GM21786 (cell line): ENCODE data around the gene AGAP5.
A peak's percentile ranks its signal among the peaks of the same experiment; 100 is the strongest.
"Not testable (repeated sequence)": the region's sequence is repeated elsewhere in the genome, so short reads cannot be mapped to it uniquely, and the experiment has no call there.

Experiments used
- ATAC-seq: cut with Tn5 transposase; IDR thresholded peaks from one replicate; pipeline ENCODE4 v1.9.1; 2021; ENCODE audit not compliant: unreplicated experiment

Gene AGAP5

DNA sequence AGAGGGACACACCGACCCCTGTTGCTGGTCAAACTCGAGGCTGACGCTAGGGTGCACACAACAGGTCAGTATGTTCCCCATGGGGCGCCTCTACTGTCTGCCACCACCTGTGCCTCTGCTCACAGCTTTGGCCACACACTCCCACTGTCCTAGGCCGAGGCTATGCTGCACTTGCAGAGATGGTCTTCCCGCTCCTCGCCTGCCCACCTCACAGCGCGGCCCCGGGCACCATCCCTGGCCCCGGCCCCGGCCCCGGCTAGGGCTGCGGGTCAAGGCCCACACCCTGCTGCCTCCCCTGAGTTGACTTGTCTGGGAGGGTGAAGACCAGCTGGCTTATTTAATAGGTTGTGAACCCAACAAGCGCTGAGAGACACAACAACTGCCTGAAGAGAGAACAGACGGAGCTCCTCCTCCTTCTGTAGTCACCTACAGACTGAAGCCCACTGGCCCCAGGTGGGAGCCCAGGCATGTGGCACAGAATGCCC lies at the start of gene AGAP5:
Gene AGAP5 (minus strand): TSS at position 435 of the 485 bp plus-strand sequence. CDS start 354 bp downstream, at position 81.
- ATAC-seq: not testable (repeated sequence)

DNA sequence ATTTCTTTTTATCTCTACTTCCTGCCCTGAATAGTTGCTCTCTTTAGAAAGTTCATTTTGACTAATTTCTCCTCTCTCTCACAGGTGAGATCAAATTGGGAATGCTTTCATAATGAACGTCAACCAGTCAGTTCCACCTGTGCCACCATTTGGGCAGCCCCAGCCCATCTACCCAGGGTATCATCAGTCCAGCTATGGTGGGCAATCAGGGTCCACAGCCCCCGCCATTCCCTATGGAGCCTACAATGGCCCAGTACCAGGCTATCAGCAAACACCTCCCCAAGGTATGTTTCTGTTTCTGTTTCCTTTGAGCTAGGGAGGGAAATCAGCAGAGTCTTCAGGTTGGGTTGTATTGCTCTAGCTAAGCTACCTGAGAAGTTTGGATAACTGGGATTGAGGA lies 48.8 kb upstream of the AGAP5 start:
- no peak for ATAC-seq

DNA sequence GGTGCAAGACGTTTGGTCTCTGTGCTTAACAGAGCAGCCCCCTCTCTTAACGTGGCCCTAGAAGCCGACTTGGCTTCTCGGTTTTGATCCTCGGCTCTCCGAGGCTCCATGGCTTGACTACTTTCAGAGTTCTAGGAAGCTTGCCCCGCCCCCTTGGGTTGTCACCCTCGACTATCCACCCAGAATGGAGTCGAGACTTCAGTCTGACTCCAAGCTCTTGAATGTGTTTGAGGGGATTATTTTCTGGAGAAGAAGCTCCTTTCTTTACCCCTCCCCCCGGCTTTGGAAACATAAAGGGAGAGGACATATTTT lies 46.7 kb upstream of the AGAP5 start:
- peak; percentile 20 for ATAC-seq

DNA sequence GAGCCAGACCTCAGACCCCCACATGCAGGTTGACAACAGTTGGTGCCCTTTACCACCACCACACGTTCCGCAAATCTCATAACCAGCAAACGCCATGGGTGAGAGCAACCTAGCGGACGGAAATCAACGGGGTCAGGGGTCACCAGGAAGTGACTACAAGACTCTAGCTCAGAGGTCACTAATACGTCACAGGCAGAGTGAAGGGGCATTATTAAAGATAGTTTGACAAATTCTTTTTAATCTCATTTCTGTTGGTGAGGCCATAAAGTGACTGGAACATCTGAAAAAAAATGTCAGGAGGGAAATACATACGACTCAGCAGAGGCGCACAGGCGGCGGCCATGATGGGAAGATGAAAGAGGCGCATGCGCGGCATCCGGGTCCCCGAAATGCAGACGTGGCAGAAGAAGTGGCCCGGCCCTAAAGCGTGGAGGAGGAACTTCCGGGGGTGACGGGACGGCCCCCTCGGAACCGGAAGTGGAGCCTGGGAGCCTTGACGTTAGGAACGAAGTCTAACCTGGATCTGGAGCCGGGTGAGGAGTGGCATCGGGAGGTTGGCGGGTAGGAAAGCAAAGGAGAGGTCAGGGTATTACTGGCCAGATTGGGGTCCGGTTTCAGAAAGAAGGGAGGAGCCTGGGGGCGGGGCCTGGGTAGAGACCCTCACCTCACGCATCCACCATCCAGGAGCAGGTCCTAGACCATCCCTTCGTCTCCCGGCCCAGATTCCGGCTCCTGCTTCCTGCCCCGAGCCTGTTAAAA lies 46.2 kb upstream of the AGAP5 start, which contains the start of gene SEC24C:
Gene SEC24C (plus strand): TSS at position 468 of the 759 bp plus-strand sequence. CDS start 2,461 bp downstream, outside the sequence.
- ATAC-seq: peak; percentile 84

DNA sequence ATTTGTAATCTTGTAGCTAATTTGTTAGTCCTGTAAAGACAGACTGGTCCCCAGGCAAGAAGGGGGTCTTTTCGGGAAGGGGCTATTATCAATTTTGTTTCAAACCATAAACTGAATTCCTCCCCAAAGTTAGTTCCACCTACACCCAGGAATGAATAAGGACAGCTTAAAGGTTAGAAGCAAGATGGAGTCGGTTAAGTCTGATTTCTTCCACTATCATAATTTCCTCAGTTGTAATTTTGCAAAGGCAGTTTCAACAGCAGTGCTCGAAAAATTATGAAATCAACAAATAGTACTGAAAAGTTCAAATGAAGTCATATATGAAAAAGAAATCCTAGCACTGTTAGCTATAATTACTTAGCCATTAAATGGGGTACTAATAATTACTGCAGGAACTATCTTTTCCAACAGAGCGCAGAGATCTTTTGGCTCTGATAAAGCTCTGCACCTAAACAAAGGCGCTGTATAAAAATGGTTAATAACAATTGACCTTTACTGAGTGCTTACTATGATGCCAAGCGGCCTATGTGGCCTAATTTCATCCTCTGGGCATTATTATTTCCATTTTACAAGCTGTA lies 45.5 kb upstream of the AGAP5 start:
- ATAC-seq: no peak

DNA sequence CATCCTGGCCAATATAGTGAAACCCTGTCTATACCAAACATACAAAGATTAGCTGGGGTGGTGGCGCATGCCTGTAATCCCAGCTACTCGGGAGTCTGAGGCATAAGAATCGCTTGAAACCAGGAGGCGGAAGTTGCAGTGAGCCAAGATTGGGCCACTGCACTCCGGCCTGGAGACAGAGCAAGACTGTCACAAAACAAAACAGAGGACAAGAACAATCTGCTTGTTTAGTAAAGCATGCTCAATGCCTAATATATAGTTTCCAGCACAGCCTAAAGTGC lies 44.5 kb upstream of the AGAP5 start:
- ATAC-seq: no peak

DNA sequence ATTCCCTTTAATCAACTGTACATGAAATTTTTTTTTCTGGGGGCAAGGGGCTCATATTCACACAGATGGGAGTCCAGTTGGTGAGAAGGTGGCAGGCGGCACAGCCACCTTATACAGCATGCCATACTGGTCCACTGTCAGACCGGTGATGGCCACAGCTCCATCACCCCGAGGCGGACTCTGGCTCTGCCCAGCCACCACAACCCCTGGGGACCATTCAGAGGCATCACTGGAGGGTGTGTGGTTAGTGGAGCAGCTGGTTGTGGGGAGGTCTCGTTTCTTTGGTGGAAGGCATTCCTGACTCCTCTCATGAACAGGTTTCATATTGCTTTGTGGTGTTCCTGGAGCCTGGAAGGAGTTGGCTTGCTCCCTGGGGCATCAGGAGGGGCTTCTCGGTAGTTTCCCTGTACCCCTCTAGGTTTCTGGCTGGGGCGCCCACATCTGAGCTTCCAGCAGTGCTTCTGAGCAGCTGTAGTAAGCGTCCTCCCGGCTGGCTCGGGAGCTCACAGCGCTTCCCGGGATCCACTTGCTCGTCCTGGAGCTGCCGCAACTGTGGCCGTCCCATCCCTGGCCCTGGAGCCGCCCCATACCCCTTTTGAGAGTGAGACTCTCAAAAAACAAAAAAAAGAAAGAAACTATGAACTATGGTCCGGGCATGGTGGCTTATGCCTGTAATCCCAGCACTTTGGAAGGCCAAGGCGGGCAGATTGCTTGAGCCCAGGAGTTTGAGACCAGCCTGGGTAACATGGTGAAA lies 42.8 kb upstream of the AGAP5 start:
- not testable (repeated sequence) for ATAC-seq

DNA sequence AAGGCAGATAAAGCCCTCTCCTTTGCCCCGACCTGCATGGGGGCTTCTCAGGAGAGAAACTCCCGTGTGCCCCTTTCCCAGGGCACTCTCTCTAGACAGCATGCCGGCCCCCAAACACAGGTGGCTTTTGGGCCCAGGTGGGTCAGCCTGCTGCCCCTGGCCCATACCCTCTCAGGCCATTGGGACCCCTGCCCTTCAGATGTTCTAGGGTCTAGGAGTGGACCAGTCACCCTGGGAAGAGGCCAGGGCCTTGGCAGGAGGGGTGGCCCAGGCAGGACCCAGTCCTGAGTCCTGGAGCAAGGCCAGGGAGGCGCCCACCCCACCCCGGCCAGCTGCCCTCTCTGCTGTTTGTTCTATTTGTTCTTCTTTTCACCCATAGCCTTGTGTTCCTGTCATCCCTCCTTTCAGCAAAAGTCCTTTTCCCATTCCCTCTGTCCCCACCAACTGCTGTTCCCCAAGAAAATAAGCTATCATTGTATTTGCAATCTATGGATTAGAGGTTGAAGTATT lies 36.9 kb upstream of the AGAP5 start:
- no peak for ATAC-seq

DNA sequence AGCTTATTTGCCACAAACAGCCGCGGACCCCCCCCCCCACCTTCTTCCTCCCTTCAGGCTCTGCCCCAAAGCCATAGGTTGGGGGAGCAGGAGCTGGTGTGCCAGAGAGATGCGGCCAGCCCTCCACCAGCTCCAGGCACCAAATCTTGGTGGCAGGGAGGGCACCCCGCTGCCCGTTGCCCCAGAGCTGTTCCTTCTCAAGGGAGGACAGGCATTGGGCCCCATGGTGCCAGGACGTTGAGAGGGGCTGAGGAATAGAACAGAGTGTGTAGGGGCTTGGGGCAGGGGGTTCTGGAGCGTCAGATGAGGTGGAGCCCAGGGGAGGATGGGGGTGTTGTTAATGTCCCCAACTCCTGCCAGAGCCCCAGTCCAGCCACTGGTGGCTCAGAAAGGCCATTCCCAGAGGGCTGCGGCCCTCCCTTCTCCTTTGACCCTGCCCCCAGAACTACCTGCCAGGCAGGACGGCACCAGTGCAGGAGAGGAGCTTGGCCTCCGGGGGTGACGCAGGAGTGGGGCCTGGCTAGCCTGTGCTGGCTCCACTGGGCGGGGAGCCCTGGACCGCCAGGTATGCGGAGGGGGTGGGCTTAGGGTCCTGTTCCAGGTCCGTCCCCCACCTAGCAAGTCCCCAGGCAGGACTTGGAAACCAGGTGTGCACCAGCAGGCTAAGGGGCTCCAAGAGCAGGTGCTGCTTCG lies 36.3 kb upstream of the AGAP5 start:
- ATAC-seq: no peak

DNA sequence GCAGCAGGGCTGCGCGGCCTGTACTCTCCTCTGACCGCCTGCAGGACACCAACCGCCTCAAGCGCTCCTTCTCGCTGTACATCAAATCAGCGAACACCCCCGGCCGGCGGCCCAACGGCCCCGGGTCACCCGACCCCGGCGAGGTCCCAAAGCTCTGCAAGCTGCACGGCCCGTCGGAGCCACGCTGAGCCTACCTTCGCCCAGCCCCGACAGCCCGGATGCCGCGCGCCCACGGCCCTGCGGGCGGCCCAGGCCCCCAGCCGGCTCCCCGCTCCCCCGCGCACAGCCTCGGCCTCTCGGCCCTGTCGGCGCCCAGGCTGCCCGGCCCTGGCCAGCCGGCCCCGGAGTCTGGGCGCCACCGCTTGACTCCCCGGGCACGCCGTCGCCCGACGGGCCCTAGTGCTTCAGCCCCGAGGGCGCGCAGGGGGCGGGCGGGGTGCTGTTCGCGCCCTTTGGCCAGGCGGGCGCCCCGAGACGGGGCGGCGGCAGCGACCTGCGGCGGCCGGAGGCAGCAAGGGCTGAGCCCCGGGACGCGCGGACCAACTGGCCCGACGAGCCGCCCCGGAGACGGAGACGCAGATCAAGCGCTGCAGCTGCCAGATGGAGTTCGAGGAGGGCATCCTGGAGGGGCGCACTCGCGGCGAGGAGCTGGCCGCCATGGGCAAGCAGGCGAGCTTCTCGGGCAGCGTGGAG lies 35.2 kb upstream of the AGAP5 start:
- ATAC-seq: no peak

DNA sequence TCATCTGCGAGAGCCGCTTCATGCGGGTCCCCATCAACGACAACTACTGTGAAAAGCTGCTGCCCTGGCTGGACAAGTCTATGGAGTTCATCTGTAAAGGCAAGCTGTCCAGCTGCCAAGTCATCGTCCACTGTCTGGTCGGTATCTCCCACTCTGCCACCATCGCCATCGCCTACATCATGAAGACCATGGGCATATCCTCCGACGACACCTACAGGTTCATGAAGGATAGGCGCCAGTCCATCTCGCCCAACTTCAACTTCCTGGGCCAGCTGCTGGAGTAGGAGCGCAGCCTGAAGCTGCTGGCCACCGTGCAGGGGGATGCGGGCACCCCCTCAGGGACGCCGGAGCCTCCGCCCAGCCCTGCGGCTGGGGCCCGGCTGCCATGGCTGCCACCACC lies 34.5 kb upstream of the AGAP5 start:
- no peak for ATAC-seq

DNA sequence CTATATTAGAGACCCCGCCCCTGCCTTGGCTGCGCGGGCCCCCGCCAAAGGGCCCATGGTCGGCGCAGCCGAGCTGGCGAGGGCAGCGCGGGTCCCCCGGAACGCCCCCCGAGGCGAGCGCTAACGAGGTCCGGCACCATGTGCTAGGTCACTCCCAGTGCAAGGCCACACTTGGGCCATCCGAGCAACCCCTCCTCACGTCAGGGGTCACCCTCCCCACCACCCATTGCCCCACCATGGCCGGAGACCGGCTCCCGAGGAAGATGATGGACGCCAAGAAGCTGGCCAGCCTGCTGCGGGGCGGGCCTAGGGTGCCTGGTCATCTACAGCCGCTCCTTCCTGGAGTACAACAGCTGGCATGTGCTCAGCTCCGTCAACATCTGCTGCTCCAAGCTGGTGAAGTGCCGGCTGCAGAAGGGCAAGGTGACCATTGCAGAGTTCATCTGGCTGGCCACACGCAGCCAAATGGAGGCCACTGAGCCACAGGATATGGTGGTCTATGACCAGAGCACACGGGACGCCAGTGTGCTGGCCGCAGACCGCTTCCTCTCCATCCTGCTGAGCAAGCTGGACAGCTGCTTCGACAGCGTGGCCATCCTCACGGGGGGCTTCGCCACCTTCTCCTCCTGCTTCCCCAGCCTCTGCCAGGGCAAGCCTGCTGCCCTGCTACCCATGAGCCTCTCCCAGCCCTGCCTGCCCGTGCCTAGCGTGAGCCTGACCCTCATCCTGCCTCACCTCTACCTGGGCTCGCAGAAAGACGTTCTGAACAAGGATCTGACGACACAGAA lies 33.9 kb upstream of the AGAP5 start:
- ATAC-seq: no peak

DNA sequence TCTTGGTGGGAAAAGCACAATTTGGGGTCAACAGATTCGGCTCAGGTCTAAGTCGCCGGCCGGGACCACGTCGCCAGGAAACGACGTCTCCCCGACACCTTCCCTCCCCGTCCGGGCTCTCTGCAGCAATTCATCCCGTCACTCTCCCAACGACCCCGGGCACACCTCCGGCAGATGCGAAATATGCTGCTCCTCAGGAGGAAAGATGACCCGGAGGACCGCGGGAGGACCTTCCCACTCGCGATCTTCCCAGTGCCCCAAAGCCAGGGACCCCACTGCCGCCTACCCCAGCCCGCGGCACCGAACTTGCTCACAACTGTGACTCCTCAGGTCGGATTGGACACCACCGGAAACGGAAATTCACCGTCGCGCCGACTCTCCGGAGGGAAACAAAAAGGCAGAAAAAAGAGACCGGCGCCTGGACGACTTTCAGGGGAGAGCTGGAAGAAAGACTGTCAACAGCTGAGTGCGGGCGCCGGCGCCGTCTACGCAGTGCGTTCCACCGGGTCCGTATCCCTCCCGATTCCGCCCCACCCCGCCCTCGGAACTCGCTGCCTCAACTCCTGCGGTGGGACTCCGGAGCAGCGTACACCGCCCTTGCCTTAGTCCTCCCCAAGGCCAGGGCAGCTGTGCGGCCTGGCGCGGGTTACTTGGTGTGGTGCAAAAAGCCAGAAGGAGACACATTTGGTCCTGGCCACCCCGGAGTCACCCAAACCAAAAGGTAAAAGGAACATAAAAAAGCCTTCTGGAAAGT lies 32.4 kb upstream of the AGAP5 start:
- ATAC-seq: peak; percentile 89

DNA sequence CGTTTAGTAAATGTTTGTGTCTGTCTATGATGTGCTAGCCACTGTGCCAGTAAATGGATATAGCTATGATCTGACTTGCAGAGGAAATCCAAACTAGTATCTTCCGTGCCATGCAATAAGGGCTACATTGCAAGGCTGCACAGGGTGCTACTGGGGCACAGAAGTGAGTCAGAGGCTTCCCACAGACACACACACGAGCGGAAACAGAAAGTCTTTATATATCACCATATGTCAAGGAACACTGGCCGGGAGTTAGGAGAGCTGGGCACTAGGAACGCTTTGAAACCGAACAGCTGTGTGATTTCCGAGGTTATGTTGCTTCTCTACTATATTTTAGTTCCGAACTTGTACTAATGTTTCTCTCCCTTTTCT lies 31.9 kb upstream of the AGAP5 start:
- ATAC-seq: not testable (repeated sequence)

DNA sequence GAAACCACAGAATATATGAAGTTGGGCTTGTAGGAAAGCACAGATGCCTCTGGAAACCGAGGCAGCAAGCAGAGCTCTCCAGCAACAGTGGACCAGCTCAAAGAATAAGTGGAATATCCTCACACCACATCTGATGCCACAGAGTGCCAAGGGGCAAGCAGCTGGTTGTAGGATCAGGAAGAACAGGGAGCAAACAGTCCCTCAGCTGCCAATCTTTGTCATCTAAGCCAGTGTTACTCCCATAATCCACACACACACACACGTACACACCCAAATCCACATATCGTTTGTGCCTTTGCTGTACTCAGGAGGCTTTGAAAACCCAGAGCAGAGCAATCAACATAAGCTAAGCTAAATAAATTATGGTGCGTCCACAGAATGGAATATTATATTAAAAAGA lies 25.6 kb upstream of the AGAP5 start:
- no peak for ATAC-seq

DNA sequence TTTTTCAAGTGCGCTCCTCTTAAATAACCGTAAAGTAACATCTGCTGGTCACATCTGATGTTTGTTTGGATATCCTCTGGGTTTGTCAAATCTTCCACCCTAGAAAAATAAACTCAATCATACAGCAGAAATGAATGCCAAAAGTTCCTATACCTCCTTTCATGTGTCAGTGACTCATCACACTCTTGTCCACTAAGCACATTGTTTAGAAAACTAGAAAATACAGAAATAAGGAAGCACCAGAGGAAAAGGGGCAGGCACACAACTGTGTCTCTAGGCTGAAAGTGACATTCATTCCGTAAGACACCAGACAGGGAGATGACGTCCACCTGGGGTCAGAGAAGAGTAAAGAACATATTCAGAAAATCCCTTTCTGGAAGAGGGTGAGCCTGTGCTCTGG lies 22.7 kb upstream of the AGAP5 start:
- ATAC-seq: not testable (repeated sequence)

DNA sequence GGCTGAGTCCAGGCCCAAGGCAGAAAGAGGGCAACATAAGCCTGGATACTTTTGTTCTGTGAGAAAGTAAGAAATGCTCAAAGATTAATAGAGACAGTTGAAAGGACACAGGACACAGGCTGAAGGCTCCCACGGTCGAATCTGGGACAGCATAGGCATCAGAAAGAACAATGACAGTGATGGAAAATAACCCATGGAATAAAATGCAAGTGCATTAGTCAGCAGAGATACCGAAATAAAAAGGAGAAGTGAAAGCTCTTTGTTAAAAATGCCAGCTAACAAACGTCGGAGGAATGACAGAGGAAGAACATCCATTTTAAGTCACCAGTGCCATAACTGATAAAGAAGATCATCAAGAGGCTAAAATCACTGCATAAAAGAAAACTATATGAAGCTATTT lies 19.6 kb upstream of the AGAP5 start:
- ATAC-seq: peak; percentile 62

DNA sequence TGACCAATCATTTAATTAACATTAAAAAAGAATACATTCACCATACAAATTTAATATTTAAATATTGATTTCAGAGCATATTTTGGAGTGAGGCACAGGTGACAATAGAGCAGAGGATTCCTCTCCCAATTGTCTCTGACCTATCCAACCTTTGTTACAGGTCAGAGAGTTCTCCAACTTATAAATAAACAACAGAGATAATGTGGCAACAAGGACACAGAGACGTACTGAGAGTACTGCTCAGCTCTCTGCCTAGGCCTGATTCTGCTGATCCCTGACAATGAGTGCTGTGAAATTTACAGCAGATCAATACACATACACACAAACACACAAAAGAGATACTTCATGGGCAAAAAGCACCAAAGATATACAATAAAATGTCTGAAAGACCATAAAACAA lies 18.3 kb upstream of the AGAP5 start:
- ATAC-seq: no peak
